RWPE2 (cell line): Measurements from ENCODE around the gene SPATA19.

Experiments used
- ATAC-seq: fragments of 200-7000 bp; cut with Tn5 transposase; 3 replicates; pipeline ENCODE4 v1.9.1; 2021; ENCODE audit warnings: low read depth
- DNase-seq: peaks from one replicate; pipeline ENCODE4 v3.0.0-alpha.2; 2020; ENCODE audit warnings: low spot score
- H3K27ac ChIP-seq: fragments of 450-650 bp; 2 replicates; pipeline ENCODE4 v1.5.1; 2017; ENCODE audit warnings: mild to moderate bottlenecking; ENCODE audit not compliant: poor library complexity, severe bottlenecking
- H3K27me3 ChIP-seq: fragments of 250-450 bp; sonication (Bioruptor Pico); 2 replicates; pipeline ENCODE4 v1.5.1; 2021; ENCODE audit warnings: mild to moderate bottlenecking, moderate library complexity; ENCODE audit not compliant: insufficient read depth, poor library complexity, severe bottlenecking
- H3K36me3 ChIP-seq: fragments of 250-450 bp; sonication (Bioruptor Pico); 2 replicates; pipeline ENCODE4 v1.5.1; 2020; ENCODE audit warnings: low read depth, mild to moderate bottlenecking, moderate library complexity
- H3K4me1 ChIP-seq: fragments of 250-450 bp; sonication (Bioruptor Pico); 2 replicates; pipeline ENCODE4 v1.5.1; 2021; ENCODE audit warnings: mild to moderate bottlenecking, moderate library complexity; ENCODE audit not compliant: insufficient read depth, poor library complexity, severe bottlenecking
- H3K4me3 ChIP-seq: fragments of 250-450 bp; sonication (Bioruptor Pico); 2 replicates; pipeline ENCODE4 v1.5.1; 2021; ENCODE audit warnings: mild to moderate bottlenecking, moderate library complexity; ENCODE audit not compliant: severe bottlenecking
- H3K9me3 ChIP-seq: fragments of 250-450 bp; sonication (Bioruptor Pico); 2 replicates; pipeline ENCODE4 v1.5.1; 2021; ENCODE audit warnings: mild to moderate bottlenecking, moderate library complexity; ENCODE audit not compliant: severe bottlenecking
- TF ChIP-seq, protein P1 (sequence below): fragments of 450-650 bp; IDR thresholded peaks from one replicate; pipeline ENCODE4 v1.5.1; 2017; ENCODE audit warnings: mild to moderate bottlenecking, moderate library complexity; ENCODE audit not compliant: poor library complexity, severe bottlenecking

SPATA19 gene

GRCh38 chr11:133819114-133819513 lies 26.2 kb downstream of the SPATA19 start:
- no peak overlapping the region for H3K27ac ChIP-seq
- no peak for DNase-seq
- TF ChIP-seq, protein P1, sequence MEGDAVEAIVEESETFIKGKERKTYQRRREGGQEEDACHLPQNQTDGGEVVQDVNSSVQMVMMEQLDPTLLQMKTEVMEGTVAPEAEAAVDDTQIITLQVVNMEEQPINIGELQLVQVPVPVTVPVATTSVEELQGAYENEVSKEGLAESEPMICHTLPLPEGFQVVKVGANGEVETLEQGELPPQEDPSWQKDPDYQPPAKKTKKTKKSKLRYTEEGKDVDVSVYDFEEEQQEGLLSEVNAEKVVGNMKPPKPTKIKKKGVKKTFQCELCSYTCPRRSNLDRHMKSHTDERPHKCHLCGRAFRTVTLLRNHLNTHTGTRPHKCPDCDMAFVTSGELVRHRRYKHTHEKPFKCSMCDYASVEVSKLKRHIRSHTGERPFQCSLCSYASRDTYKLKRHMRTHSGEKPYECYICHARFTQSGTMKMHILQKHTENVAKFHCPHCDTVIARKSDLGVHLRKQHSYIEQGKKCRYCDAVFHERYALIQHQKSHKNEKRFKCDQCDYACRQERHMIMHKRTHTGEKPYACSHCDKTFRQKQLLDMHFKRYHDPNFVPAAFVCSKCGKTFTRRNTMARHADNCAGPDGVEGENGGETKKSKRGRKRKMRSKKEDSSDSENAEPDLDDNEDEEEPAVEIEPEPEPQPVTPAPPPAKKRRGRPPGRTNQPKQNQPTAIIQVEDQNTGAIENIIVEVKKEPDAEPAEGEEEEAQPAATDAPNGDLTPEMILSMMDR = no peak
- H3K36me3 ChIP-seq = no peaks in the 10 kb centered on the region
- H3K4me3 ChIP-seq = no peak overlapping the region
- H3K4me1 ChIP-seq = no peaks in the 10 kb centered on the region
- H3K27me3 ChIP-seq = no peaks in the 10 kb centered on the region
- ATAC-seq = no peak
- H3K9me3 ChIP-seq = no peaks in the 10 kb centered on the region

- Histone ChIP-seq H3K27ac (no peak overlapping the region), H3K27me3 (no peaks in the 10 kb centered on the region), H3K9me3 (no peaks in the 10 kb centered on the region), H3K4me3 (no peak overlapping the region), H3K4me1 (no peaks in the 10 kb centered on the region), H3K36me3 (no peaks in the 10 kb centered on the region)
- DNase-seq (no peak), ATAC-seq (no peak)
- TF ChIP-seq, protein P1 = no peak
Measured at GRCh38 chr11:133818302-133818701, 27.0 kb downstream of the SPATA19 start.

DNA sequence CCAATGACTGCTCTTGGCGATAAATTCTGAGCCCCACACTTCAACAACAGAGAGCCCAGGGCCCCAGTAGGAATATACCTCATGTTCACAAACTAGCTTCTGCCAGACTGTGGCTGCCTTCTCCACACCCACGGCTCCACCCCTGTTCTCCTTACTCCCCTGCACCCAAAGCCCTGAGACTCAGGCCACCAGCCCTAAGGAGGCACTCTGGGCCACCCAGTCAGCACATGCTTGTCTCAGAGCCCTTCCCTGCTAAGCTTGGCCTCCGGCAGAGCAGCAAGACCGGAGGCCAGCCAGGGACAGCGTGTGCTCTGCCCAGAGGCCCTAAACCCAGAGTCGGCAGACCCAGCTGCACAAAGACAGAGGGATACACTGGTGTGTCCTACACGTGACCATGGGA lies 27.9 kb downstream of the SPATA19 start:
- TF ChIP-seq, protein P1 = no peak
- no peaks in the 10 kb centered on the region for H3K9me3 ChIP-seq
- no peak overlapping the region for H3K27ac ChIP-seq
- no peak overlapping the region for H3K4me3 ChIP-seq
- no peaks in the 10 kb centered on the region for H3K4me1 ChIP-seq
- H3K27me3 ChIP-seq = no peaks in the 10 kb centered on the region
- ATAC-seq (no peak; the same call in 2 of the 3 replicates), DNase-seq (no peak)
- H3K36me3 ChIP-seq = no peaks in the 10 kb centered on the region

DNA sequence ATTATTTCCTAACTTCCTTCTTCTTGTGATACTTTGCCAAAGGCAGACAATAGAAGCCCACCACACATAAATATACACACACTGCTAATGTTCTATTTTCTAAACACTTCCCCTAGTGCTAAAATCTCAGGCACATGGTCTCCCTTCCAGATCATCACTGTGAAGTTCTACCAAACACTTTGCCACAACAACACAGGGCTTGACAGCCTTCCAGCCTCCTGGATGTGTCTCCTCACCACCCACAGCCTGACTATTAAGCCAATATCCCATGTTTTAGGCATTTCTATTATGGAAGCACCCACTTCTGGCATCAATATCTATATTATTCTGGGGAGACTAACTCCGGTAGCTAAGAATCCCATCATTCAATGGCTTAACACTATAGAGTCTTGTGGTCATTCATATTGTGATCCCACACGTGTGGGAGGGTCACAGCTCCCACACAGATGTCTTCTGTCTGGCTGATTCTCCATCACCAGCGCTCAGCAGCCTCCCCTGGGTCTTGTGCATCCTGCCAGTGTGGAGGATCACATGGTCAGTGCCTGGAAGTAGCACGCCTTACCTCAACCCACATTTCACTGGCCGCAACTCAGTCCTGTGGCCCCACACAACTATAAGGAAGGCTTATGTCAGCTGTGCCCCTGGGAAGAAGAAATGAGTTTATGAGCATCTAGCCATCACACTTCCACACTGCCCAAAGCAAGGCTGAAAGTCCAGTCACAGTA lies 29.0 kb downstream of the SPATA19 start:
- H3K4me3 ChIP-seq = no peak overlapping the region
- DNase-seq (no peak), ATAC-seq (no peak)
- TF ChIP-seq, protein P1 = no peak
- H3K9me3 ChIP-seq = no peaks in the 10 kb centered on the region
- no peak overlapping the region for H3K27ac ChIP-seq
- no peaks in the 10 kb centered on the region for H3K27me3 ChIP-seq
- H3K36me3 ChIP-seq = no peaks in the 10 kb centered on the region
- H3K4me1 ChIP-seq = no peaks in the 10 kb centered on the region

GRCh38 chr11:133815636-133816035 lies 29.7 kb downstream of the SPATA19 start:
- Histone ChIP-seq H3K27me3 (no peaks in the 10 kb centered on the region), H3K36me3 (no peaks in the 10 kb centered on the region), H3K9me3 (no peaks in the 10 kb centered on the region), H3K4me1 (no peaks in the 10 kb centered on the region), H3K27ac (no peak overlapping the region), H3K4me3 (no peak overlapping the region)
- TF ChIP-seq, protein P1 = no peak
- DNase-seq (no peak), ATAC-seq (no peak)
